HG02571 (cell line): ENCODE data around the gene USP12.
"Not testable (repeated sequence)": the region's sequence is repeated elsewhere in the genome, so short reads cannot be mapped to it uniquely, and the experiment has no call there.

Experiments used
- ATAC-seq: cut with Tn5 transposase; IDR thresholded peaks from one replicate; pipeline ENCODE4 v1.9.1; 2021; ENCODE audit warnings: mild to moderate bottlenecking, moderate library complexity; ENCODE audit not compliant: unreplicated experiment

Gene USP12

GRCh38 chr13:27171244-27171826 lies at the start of gene USP12:
USP12 (minus strand) TSS chr13:27171811; CDS start chr13:27171639, 172 bp downstream.
- ATAC-seq, result peak; percentile 11

GRCh38 chr13:27219611-27220010 lies 48.0 kb upstream of the USP12 start:
- no peak for ATAC-seq

GRCh38 chr13:27218861-27219260 lies 47.2 kb upstream of the USP12 start:
- ATAC-seq, result not testable (repeated sequence)

- ATAC-seq, result not testable (repeated sequence)
Observed at GRCh38 chr13:27217791-27218190, 46.2 kb upstream of the USP12 start.

- ATAC-seq, result not testable (repeated sequence)
Observed at GRCh38 chr13:27213386-27213785, 41.8 kb upstream of the USP12 start.

- ATAC-seq, result no peak
Observed at GRCh38 chr13:27211771-27212364, 40.3 kb upstream of the USP12 start.

GRCh38 chr13:27211271-27211670 lies 39.7 kb upstream of the USP12 start:
- no peak for ATAC-seq

GRCh38 chr13:27208514-27208913 lies 36.9 kb upstream of the USP12 start:
- ATAC-seq, result no peak

- ATAC-seq, result no peak
Observed at GRCh38 chr13:27203854-27204253, 32.2 kb upstream of the USP12 start.

GRCh38 chr13:27203186-27203585 lies 31.6 kb upstream of the USP12 start:
- no peak for ATAC-seq

- no peak for ATAC-seq
Observed at GRCh38 chr13:27201661-27202060, 30.1 kb upstream of the USP12 start.

GRCh38 chr13:27200413-27201070 lies 28.9 kb upstream of the USP12 start:
- ATAC-seq, result no peak

- ATAC-seq, result no peak
Observed at GRCh38 chr13:27199696-27200095, 28.1 kb upstream of the USP12 start.

- ATAC-seq, result no peak
Observed at GRCh38 chr13:27199211-27199610, 27.6 kb upstream of the USP12 start.

GRCh38 chr13:27194895-27195764 lies 23.5 kb upstream of the USP12 start:
- ATAC-seq, result no peak

GRCh38 chr13:27194209-27194608 lies 22.6 kb upstream of the USP12 start:
- no peak for ATAC-seq

- no peak for ATAC-seq
Observed at GRCh38 chr13:27193496-27193895, 21.9 kb upstream of the USP12 start.

GRCh38 chr13:27192973-27193372 lies 21.4 kb upstream of the USP12 start:
- ATAC-seq, result no peak

GRCh38 chr13:27192367-27192766 lies 20.8 kb upstream of the USP12 start:
- not testable (repeated sequence) for ATAC-seq

- no peak for ATAC-seq
Observed at GRCh38 chr13:27189192-27189591, 17.6 kb upstream of the USP12 start.

- ATAC-seq, result no peak
Observed at GRCh38 chr13:27188239-27188638, 16.6 kb upstream of the USP12 start.
